ENCODE data around the gene SURF6.

DNA sequence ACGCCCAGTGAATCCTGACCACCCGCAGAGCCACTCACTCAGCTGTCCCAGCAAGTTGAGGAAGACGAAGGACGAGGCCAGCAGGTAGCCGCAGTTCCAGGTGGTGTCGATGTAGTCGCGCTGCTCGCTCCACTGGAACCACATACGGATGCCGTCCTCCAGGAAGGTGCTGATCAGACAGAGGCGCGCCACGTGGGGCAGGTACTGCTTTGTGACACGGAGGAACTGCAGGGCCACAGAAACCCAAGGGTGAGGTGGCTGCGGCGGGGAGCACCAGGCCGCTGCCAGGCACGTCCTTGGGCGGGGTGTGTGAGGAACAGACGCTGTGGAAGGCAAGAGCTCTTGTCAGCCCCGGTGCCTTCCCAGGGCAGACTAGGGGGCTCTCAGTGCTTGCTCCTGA, 31.2 kb upstream of the SURF6 start:
- TF ChIP-seq, protein P1, sequence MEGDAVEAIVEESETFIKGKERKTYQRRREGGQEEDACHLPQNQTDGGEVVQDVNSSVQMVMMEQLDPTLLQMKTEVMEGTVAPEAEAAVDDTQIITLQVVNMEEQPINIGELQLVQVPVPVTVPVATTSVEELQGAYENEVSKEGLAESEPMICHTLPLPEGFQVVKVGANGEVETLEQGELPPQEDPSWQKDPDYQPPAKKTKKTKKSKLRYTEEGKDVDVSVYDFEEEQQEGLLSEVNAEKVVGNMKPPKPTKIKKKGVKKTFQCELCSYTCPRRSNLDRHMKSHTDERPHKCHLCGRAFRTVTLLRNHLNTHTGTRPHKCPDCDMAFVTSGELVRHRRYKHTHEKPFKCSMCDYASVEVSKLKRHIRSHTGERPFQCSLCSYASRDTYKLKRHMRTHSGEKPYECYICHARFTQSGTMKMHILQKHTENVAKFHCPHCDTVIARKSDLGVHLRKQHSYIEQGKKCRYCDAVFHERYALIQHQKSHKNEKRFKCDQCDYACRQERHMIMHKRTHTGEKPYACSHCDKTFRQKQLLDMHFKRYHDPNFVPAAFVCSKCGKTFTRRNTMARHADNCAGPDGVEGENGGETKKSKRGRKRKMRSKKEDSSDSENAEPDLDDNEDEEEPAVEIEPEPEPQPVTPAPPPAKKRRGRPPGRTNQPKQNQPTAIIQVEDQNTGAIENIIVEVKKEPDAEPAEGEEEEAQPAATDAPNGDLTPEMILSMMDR (IDR thresholded peaks at IDR 0.05), result no peak
- no peak for TF ChIP-seq POLR2A (IDR thresholded peaks at IDR 0.05)

All from esophagus squamous epithelium (tissue), 4 donors.